Measurements from ENCODE around the gene VSTM4. TPM values are rescaled to one million over a fixed set of nuclear protein-coding genes. Genes with fewer than 3 reads are reported as not detected.

Gene VSTM4
- polyA plus RNA-seq, 1 of the 3 experiments (the other 2 are of a cell fraction): 0.39 TPM

- H3K4me3 ChIP-seq (ENCODE audit: low read depth in 2 of 2, low read length in 1 of 2): no peak overlapping the region
- H3K9ac ChIP-seq: no peak overlapping the region
- POLR2A ChIA-PET: no interaction called here
- no peak overlapping the region for H3K4me2 ChIP-seq
- no peaks in the 10 kb centered on the region for H4K20me1 ChIP-seq (ENCODE audit: insufficient read depth)
- H3K4me1 ChIP-seq (ENCODE audit: control insufficient read depth in 1 of 2, insufficient read depth in 2 of 2, low read depth in 1 of 2, low read length in 1 of 2): peaks cover 0 to 6% of the 10 kb centered on the region in 2 experiments; a peak in 1 of 4 replicates
- H3K79me2 ChIP-seq (ENCODE audit: insufficient read depth): no peaks in the 10 kb centered on the region
- no peak for TF ChIP-seq ZBTB33 (IDR thresholded peaks at IDR 0.05; ENCODE audit: borderline replicate concordance, low read depth)
- TF ChIP-seq GABPA (IDR thresholded peaks at IDR 0.05; ENCODE audit: low read depth): no peak
- TF ChIP-seq IRF3 (IDR thresholded peaks at IDR 0.05; ENCODE audit: low read depth, low read length): no peak
- TF ChIP-seq NRF1 (IDR thresholded peaks at IDR 0.05; ENCODE audit: low read depth, low read length): no peak
- no peak for TF ChIP-seq NFIC (IDR thresholded peaks at IDR 0.05; ENCODE audit: borderline replicate concordance)
- H3F3A ChIP-seq (replicated peaks; ENCODE audit: insufficient read depth): no peaks in the 10 kb centered on the region
- no peaks in the 10 kb centered on the region for H3K9me2 ChIP-seq
- H2AFZ ChIP-seq (ENCODE audit: low read depth): no peak overlapping the region
- CTCF ChIA-PET: interaction anchor here (0.7 to 1.6 kb wide), 3 partner anchors 10 to 429 kb away, joined by 3 to 5 read pairs (median 4); no protein-coding TSS in a partner anchor
- no peaks in the 10 kb centered on the region for H3K36me3 ChIP-seq (replicated peaks in 1 of 2; ENCODE audit: control insufficient read depth in 1 of 2, insufficient read depth in 2 of 2, low read length in 1 of 2)
- H3K27ac ChIP-seq (ENCODE audit: low read depth in 2 of 2, low read length in 1 of 2): no peak overlapping the region
- WGBS (ENCODE audit: low lambda C conversion rate): 53% methylated on average over 4 of the region's 4 CpGs
- H3K27me3 ChIP-seq (ENCODE audit: insufficient read depth): no peaks in the 10 kb centered on the region
- DNase-seq: no peak
- H3K9me3 ChIP-seq: no peaks in the 10 kb centered on the region
Observed at GRCh38 chr10:48965460-48965859, 149.9 kb downstream of the VSTM4 start.

Small RNA genes lying within 50 kb of the gene (small RNA-seq; reads per million reads assigned to genes)
- gene MIR4294: 0 reads per million in 7 experiments

Other genes starting within 250 kb of the VSTM4 start
- gene LRRC18, start 175.7 kb downstream of the VSTM4 start, polyA plus RNA-seq (2012; rRNA removed): not detected in 2 replicates
- gene FAM170B, start 18.5 kb upstream of the VSTM4 start, polyA plus RNA-seq (2012; rRNA removed): not detected in 2 replicates
- gene TMEM273, start 72.9 kb upstream of the VSTM4 start, polyA plus RNA-seq (2012; rRNA removed): not detected in 2 replicates
- not detected in 2 replicates for gene C10orf71, start 183.6 kb upstream of the VSTM4 start, polyA plus RNA-seq (2012; rRNA removed)